Heart left ventricle (tissue), 16 donors: Measurements from ENCODE around the gene HSPB7. TPM values are rescaled to one million over a fixed set of nuclear protein-coding genes. Genes with fewer than 3 reads are reported as not detected.
A peak's percentile ranks its signal among the peaks of the same experiment; 100 is the strongest.
"Not testable (repeated sequence)": the region's sequence is repeated elsewhere in the genome, so short reads cannot be mapped to it uniquely, and the experiment has no call there.

Experiments
- ATAC-seq, 4 donors: fragments of 200-7000 bp; cut with Tn5 transposase; one replicate each; pipeline ENCODE4 v1.9.1; 2020 to 2022; ENCODE audit warnings: moderate library complexity in 4 of 4, mild to moderate bottlenecking in 3 of 4, moderate number of reproducible peaks in 1 of 4
- DNase-seq, 5 donors: peaks; one replicate each; pipeline ENCODE4 v3.0.0-alpha.2; 2020
- H3K27ac ChIP-seq, 12 donors: fragments of 200-600 bp; sonication (generic) in 4 of 12; one replicate each; pipeline versions ENCODE4 v1.5.0 to v1.8.0; 2016 to 2022; ENCODE audit warnings: mild to moderate bottlenecking in 2 of 12
- H3K27me3 ChIP-seq, 9 donors: fragments of 200-600 bp; sonication (generic) in 2 of 9; one replicate each; pipeline versions ENCODE4 v1.5.1 to v1.8.0; 2016 to 2022; ENCODE audit warnings: mild to moderate bottlenecking in 3 of 9
- H3K36me3 ChIP-seq, 9 donors: fragments of 200-600 bp; sonication (generic) in 2 of 9; one replicate each; pipeline versions ENCODE4 v1.5.0 to v1.8.0; 2018 to 2022; ENCODE audit warnings: mild to moderate bottlenecking in 2 of 9
- H3K4me1 ChIP-seq, 12 donors: fragments of 200-600 bp; sonication (generic) in 4 of 12; one replicate each; pipeline versions ENCODE4 v1.5.0 to v1.8.0; 2016 to 2022; ENCODE audit warnings: mild to moderate bottlenecking in 3 of 12
- H3K4me3 ChIP-seq, 12 donors: fragments of 200-600 bp; sonication (generic) in 4 of 12; one replicate each; pipeline versions ENCODE4 v1.5.0 to v1.8.0; 2017 to 2022; ENCODE audit warnings: mild to moderate bottlenecking in 9 of 12, moderate library complexity in 4 of 12
- H3K9me3 ChIP-seq, 12 donors: fragments of 200-600 bp; sonication (generic) in 4 of 12; one replicate each; pipeline versions ENCODE4 v1.5.0 to v1.8.0; 2016 to 2022; ENCODE audit warnings: mild to moderate bottlenecking in 1 of 12
- POLR2A ChIP-seq, 2 donors: fragments of 450-650 bp; IDR thresholded peaks; one replicate each; pipeline ENCODE4 v1.6.1; 2017; ENCODE audit warnings: antibody characterized with exemption in 2 of 2, mild to moderate bottlenecking in 2 of 2, moderate library complexity in 2 of 2
- WGBS, 4 donors: extraction: QIAGEN DNeasy Blood & Tissue Kit in 2 of 4; methylation state at CpG; one replicate each; pipeline versions ENCODE4 v1.1.5 to v1.1.7; 2013 to 2018; 5-methylcytosine and 5-hydroxymethylcytosine counted together
- intact Hi-C, 10 donors: fragments of 100-400 bp; cut with DNase I; formaldehyde crosslinking; loops; one replicate each; pipeline versions ENCODE4 v1.11.1 to v1.14.2; 2022
- polyA plus RNA-seq, 2 donors: library from polyadenylated mRNA; stranded (reverse); fragments of 200-250 nt; gene quantifications; one replicate each; pipeline ENCODE4 v1.2.3, GENCODE V29; 2013
- total RNA-seq, 9 donors: library from RNA; depleted of rRNA in 2 of 9; stranded (reverse); fragments of >200 nt in 2 of 9; fragmentation: NEBNext Ultra II Directional in 3 of 9; extraction: Animal tissue kit (Norgen Biotek cat#: 25700) in 3 of 9; gene quantifications; one replicate each; pipeline versions ENCODE4 v1.1.0 to v1.2.4, GENCODE V29; 2016 to 2023
- TF ChIP-seq, protein P1 (sequence below), 12 donors: fragments of 200-600 bp; sonication (generic) in 4 of 12; IDR thresholded peaks; one replicate each; pipeline versions ENCODE4 v1.5.0 to v1.8.0; 2018 to 2022; ENCODE audit warnings: antibody characterized with exemption in 12 of 12, mild to moderate bottlenecking in 5 of 12
- donor health status: ischemic (EF 13 %, LVEDD 7.1; RV severe dilation, severe dysfunction).
- donor health status: healthy with polysubstance abuse.
- donor health status: DM: no; HTN: yes; CAD: no.
- donor health status: DM: no; HTN: no; CAD: no.
- donor health status: ischemic (EF 25% LVEDD 6.9; RV normal size, moderate dysfunction).
- donor health status: ischemic (EF 25% LVEDD 5.7; RV mildly dilated, moderate dysfunction).
- donor health status: healthy.
- donor health status: DM: yes; HTN: yes; CAD: no.
- donor health status: ischemic (EF 35%, LVEDD 5.7; RV mildly dilated, moderate dysfunction).
- donor health status: nonischemic (EF 11% LVEDD 7.7; RV severe dilation, severe dysfunction).
- donor health status: DM: yes; HTN: yes; CAD: no.
- donor health status: PGD.
- donor health status: ischemic (EF 29% LVEDD 5.4; RV normal size, mild dysfunction).
- donor health status: nonischemic (EF 23%, LVEDD 6.1; RV moderate dilation, normal function).

The HSPB7 gene
- total and polyA plus RNA-seq, 11 donors = 2,598 to 10,910 (median 4,961) TPM

DNA sequence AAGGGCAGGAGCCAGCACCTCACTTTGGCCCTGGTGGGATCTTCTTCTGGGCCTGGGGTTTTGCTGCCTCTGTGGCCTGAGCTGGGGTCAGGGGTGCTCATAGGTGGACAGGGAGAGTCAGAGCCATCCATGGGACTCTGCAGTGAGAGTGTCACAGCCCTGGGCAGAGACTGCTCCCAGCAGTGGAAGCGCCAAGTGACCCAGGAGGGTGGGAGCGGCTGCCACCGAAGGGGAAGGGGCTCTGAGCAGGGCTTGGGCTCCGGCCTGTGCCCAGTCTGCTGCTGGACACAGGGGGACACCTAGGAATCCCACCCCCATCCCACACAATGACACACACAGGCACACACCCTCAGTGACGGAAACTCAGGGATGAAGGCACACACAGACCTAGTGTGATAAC is 26.1 kb upstream of the HSPB7 start:
- Histone ChIP-seq H3K36me3 (no peaks in the 10 kb centered on the region), H3K27ac (no peak overlapping the region), H3K9me3 (no peaks in the 10 kb centered on the region), H3K27me3 (peaks cover 0 to 4% (median 0%) of the 10 kb centered on the region in 9 donors), H3K4me3 (no peak overlapping the region), H3K4me1 (peaks cover 0 to 8% (median 3%) of the 10 kb centered on the region in 12 donors)
- DNase-seq (no peak), ATAC-seq (no peak)
- intact Hi-C loops = no loop called here
- TF ChIP-seq, protein P1, sequence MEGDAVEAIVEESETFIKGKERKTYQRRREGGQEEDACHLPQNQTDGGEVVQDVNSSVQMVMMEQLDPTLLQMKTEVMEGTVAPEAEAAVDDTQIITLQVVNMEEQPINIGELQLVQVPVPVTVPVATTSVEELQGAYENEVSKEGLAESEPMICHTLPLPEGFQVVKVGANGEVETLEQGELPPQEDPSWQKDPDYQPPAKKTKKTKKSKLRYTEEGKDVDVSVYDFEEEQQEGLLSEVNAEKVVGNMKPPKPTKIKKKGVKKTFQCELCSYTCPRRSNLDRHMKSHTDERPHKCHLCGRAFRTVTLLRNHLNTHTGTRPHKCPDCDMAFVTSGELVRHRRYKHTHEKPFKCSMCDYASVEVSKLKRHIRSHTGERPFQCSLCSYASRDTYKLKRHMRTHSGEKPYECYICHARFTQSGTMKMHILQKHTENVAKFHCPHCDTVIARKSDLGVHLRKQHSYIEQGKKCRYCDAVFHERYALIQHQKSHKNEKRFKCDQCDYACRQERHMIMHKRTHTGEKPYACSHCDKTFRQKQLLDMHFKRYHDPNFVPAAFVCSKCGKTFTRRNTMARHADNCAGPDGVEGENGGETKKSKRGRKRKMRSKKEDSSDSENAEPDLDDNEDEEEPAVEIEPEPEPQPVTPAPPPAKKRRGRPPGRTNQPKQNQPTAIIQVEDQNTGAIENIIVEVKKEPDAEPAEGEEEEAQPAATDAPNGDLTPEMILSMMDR (IDR thresholded peaks at IDR 0.05) = no peak
- TF ChIP-seq POLR2A (IDR thresholded peaks at IDR 0.05) = no peak
- WGBS, 4 donors = 90 to 96% (median 94%) methylated on average over 5 of the region's 5 CpGs

DNA sequence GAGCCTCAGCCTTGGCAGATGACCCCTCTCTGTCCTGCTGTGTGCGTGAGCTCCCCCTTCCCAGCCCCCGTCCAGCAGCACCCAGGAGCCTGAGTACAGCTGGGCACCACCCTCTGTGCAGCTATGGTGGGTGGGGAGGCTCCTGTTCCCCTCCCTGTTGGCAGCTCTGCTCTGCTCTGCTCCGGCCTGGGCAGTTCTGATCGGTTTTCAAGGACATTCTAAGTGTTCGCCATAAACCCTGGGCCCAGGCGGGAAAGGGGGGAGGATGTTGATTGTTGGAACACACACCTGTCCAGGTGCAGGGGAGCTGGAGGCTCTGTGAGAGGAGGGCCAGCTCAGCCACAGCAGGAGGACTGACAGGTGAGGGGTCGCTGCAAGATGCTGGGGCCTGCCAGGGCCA is 25.7 kb upstream of the HSPB7 start, which contains the start of gene CLCNKB:
Gene CLCNKB (plus strand): TSS at position 262 of the 400 bp plus-strand sequence. CDS start 711 bp downstream, outside the sequence.
- no peak for DNase-seq
- intact Hi-C loops = no loop called here
- Histone ChIP-seq H3K9me3 (no peaks in the 10 kb centered on the region), H3K4me1 (peaks cover 0 to 4% (median 0%) of the 10 kb centered on the region in 12 donors), H3K27me3 (peaks cover 0 to under 1% (median 0%) of the 10 kb centered on the region in 9 donors), H3K36me3 (no peaks in the 10 kb centered on the region), H3K27ac (no peak within 1 kb of the TSS), H3K4me3 (no peak within 1 kb of the TSS)
- TF ChIP-seq, protein P1 (IDR thresholded peaks at IDR 0.05) = no peak
- WGBS, 4 donors = 58 to 80% (median 62%) methylated on average over 2 to 7 of the region's 7 CpGs
- peak in 1 of 4 donors; percentile 14 for ATAC-seq

DNA sequence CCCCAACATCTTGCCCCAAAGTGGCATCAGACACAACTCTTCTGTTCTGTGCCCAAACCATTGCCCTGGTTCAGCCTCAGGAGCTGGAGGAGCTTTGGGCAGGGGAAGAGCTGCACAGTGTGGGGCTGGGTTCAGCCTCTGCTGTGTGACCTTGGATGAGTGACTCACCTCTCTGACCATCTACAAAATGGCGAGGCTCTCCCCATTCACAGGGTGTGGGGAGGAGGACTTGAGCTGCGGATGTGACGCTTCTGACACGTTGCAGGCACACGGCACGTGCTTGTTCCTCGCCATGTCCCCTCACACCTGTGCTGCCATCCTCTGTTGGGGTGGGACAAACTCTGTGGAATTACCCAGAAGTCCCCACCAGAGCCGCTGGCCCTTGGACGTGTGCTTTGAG is 24.8 kb upstream of the HSPB7 start:
- intact Hi-C loops, H3K27me3 ChIP-seq, H3K4me3 ChIP-seq, DNase-seq, H3K4me1 ChIP-seq, H3K9me3 ChIP-seq, H3K27ac ChIP-seq, H3K36me3 ChIP-seq: not testable (repeated sequence)
- ATAC-seq = peak in 1 of 4 donors; percentile 23
- 62 to 87% (median 76%) methylated on average over 6 to 9 of the region's 9 CpGs for WGBS, 4 donors

DNA sequence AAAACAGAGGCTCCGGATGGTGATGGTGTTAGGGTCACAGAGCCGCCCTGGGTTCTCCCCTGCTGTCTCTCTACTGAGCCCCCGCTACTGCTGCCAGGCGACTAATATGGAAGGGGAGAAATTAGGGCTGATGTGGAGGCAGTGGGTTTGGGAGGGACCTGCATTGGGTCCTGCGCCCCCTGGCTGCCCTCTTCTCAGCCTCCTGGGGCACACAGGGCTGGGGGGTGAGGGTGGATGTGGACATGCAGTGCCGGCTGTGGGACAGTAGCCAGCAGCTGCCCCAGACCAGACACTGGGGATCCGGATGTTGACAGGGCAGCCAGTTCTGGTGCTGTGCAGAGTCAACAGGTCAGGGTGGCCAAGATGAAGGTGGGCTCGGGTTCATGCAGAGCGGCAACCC is 24.3 kb upstream of the HSPB7 start:
- TF ChIP-seq, protein P1 (IDR thresholded peaks at IDR 0.05) = peak in 1 of 12 donors; percentile 20
- TF ChIP-seq POLR2A (IDR thresholded peaks at IDR 0.05) = no peak
- peak in 1 of 5 donors; percentile 23 for DNase-seq
- peak in 1 of 4 donors; percentile 27 for ATAC-seq
- Histone ChIP-seq H3K4me3 (no peak overlapping the region), H3K27ac (no peak overlapping the region), H3K9me3 (no peaks in the 10 kb centered on the region), H3K27me3 (no peaks in the 10 kb centered on the region), H3K36me3 (no peaks in the 10 kb centered on the region), H3K4me1 (no peaks in the 10 kb centered on the region)
- intact Hi-C loops = no loop called here
- WGBS, 4 donors = 70 to 84% (median 76%) methylated on average over 8 to 9 of the region's 9 CpGs

DNA sequence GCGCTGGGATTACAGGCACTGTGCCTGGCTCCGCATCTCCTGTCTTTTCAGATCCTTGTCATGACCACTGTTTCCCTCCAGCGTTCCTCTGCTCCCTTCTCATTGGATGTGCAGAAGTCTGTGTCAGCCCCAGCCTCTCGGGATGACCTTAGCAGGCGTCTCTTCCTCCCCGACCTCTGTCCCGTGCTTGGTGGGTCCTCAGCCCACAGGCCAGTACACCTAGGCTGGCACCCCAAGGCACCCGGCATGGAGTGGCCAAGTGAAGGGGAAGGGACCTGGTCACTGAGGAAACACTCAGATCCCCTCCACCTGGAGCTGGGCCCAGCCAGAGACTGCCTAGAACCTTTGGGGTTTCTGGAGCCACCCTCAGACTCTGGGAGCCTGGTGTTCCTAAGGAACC is 23.4 kb upstream of the HSPB7 start:
- no peaks in the 10 kb centered on the region for H3K9me3 ChIP-seq

DNA sequence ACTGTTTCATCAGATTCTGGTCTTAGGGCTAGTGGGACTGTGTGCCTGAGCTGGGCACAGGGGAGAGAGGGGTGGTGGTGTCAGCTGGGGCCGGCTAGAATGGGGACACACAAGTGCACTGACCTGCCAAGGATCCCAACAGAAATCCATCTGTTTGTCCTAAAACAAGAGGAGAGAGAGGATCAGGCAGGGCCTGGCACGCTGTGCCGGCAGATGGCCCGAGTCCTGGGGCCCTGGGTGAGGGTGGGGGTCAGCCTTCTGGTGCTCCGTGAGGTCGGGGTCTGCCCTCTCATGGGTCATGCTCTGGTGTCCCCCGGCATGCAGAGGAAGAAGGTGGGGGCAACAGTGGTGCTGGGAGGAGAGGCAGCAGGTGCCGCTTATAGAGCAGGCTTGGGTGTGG is 22.0 kb upstream of the HSPB7 start:
- H3K9me3 ChIP-seq, H3K4me3 ChIP-seq, DNase-seq, H3K36me3 ChIP-seq, H3K27ac ChIP-seq, H3K4me1 ChIP-seq, ATAC-seq, H3K27me3 ChIP-seq: not testable (repeated sequence)
- intact Hi-C loops = loop anchor here in 1 of 10 donors (1.0 kb wide), 1 partner anchor 22 kb away; no protein-coding TSS in a partner anchor
- WGBS, 4 donors = 64 to 78% (median 69%) methylated on average over 3 to 8 of the region's 8 CpGs

More for the DNA sequence above, 23.4 kb upstream of the HSPB7 start:
- WGBS, 4 donors = 63 to 90% (median 67%) methylated on average over 8 of the region's 8 CpGs
- Histone ChIP-seq H3K4me1 (no peaks in the 10 kb centered on the region), H3K4me3 (no peak overlapping the region), H3K36me3 (no peaks in the 10 kb centered on the region), H3K27ac (no peak overlapping the region), H3K27me3 (no peaks in the 10 kb centered on the region)
- TF ChIP-seq POLR2A (IDR thresholded peaks at IDR 0.05) = no peak
- TF ChIP-seq, protein P1 (IDR thresholded peaks at IDR 0.05) = no peak
- intact Hi-C loops = no loop called here
- ATAC-seq = no peak
- DNase-seq = no peak
